Effector memory CD4-positive, alpha-beta T cell (primary cell): ENCODE measurements around the gene MGAT5B.

Source experiments
- DNase-seq, 3 donors: peaks; one replicate each; pipeline ENCODE4 v3.0.0-alpha.2; 2020
- H3K27ac ChIP-seq: 2 replicates; pipeline ENCODE4 v1.7.0; 2013; ENCODE audit warnings: mild to moderate bottlenecking, low read length, moderate library complexity; ENCODE audit not compliant: insufficient read depth, poor library complexity, severe bottlenecking
- H3K27me3 ChIP-seq: replicated peaks from 2 replicates; pipeline ENCODE4 v1.7.0; 2013; ENCODE audit warnings: mild to moderate bottlenecking, low read length; ENCODE audit not compliant: insufficient read depth, control insufficient read depth, poor library complexity, severe bottlenecking
- H3K36me3 ChIP-seq: 2 replicates; pipeline ENCODE4 v1.7.0; 2013; ENCODE audit warnings: mild to moderate bottlenecking, low read length, moderate library complexity; ENCODE audit not compliant: control insufficient read depth, insufficient read depth
- H3K4me1 ChIP-seq: 2 replicates; pipeline ENCODE4 v1.7.0; 2013; ENCODE audit warnings: low read length, mild to moderate bottlenecking; ENCODE audit not compliant: control insufficient read depth, insufficient read depth, poor library complexity, severe bottlenecking
- H3K4me3 ChIP-seq: 2 replicates; pipeline ENCODE4 v1.7.0; 2013; ENCODE audit warnings: low read length, low read depth, mild to moderate bottlenecking; ENCODE audit not compliant: insufficient read depth, poor library complexity, severe bottlenecking
- H3K9me3 ChIP-seq: 2 replicates; pipeline ENCODE4 v1.7.0; 2013; ENCODE audit warnings: mild to moderate bottlenecking, low read length, moderate library complexity; ENCODE audit not compliant: control insufficient read depth

MGAT5B gene

GRCh38 chr17:76983075-76983775 is 115.0 kb downstream of the MGAT5B start:
- no peak overlapping the region for H3K4me3 ChIP-seq
- H3K27ac ChIP-seq = peak overlapping the region; percentile 7
- H3K4me1 ChIP-seq = peaks cover 20% of the 10 kb centered on the region
- no peaks in the 10 kb centered on the region for H3K27me3 ChIP-seq
- no peaks in the 10 kb centered on the region for H3K36me3 ChIP-seq
- no peaks in the 10 kb centered on the region for H3K9me3 ChIP-seq
- no peak for DNase-seq

DNA sequence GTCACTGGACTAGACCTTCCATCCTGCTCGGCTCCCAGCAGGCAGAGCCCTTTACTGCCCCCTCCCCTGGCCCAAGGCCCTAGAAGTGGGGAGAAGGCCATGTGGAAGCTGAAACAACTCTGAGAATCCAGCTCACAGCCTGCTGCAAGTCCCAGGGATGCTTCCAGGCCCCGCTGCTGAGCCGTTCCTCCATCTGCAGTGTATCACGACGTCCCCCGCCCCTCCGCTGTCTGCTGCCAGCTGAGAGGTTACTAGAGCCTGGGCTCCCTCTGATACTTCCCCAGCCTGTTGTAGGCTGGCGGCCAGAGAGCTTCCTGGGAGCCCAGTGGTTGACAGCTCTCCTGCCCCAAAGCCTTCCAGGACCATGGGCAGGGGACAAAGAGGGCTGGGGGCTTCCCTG is 118.2 kb downstream of the MGAT5B start:
- Histone ChIP-seq H3K9me3 (no peaks in the 10 kb centered on the region), H3K27ac (no peak overlapping the region), H3K4me1 (peaks cover 20% of the 10 kb centered on the region), H3K36me3 (no peaks in the 10 kb centered on the region), H3K4me3 (no peak overlapping the region), H3K27me3 (no peaks in the 10 kb centered on the region)
- no peak for DNase-seq

- no peak for DNase-seq
- Histone ChIP-seq H3K9me3 (no peaks in the 10 kb centered on the region), H3K27ac (no peak overlapping the region), H3K27me3 (no peaks in the 10 kb centered on the region), H3K4me1 (peaks cover 10% of the 10 kb centered on the region), H3K4me3 (no peak overlapping the region), H3K36me3 (no peaks in the 10 kb centered on the region)
These were observed 119.4 kb downstream of the MGAT5B start for GRCh38 chr17:76987486-76988093.

DNA sequence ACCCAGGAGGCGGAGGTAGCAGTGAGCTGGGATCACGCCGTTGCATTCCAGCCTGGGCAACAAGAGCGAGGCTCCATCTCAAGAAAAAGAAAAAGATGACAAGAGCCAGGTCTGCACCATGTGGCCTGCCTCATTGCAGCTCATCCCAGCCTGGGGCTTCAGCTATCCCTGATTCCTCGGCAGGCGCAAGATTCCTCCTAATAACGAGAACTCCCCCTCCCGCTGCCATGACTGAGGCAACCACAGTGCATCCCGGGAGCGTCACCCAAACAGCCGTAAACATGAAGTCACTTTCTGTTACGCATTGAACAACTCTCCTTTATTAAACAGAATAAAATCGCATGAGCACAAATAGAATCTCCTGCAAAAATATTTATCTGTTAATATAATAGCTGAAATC is 120.6 kb downstream of the MGAT5B start:
- H3K4me3 ChIP-seq = no peak overlapping the region
- no peaks in the 10 kb centered on the region for H3K4me1 ChIP-seq
- H3K9me3 ChIP-seq = no peaks in the 10 kb centered on the region
- H3K27ac ChIP-seq = no peak overlapping the region
- H3K27me3 ChIP-seq = no peaks in the 10 kb centered on the region
- DNase-seq = no peak
- H3K36me3 ChIP-seq = no peaks in the 10 kb centered on the region

DNA sequence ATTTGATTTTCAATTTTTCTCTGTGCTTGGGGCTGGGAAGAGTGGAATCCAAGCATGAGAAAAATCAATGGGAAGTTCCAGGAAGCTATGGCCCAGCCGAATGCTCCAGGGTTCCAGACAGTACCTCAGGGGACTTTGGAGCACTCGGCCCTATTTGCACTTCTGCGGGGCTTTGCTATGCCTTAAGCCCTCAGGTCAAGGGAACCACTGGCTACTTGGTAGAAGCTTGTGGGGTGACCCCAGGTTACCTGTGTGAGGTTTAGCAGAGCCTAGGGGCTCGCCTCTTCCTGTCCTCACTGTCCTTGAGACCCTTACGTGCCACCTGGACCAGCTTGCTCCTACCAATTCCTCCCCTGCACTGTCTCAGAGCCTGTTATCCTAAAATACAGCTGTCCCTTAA is 121.3 kb downstream of the MGAT5B start:
- no peak for DNase-seq
- Histone ChIP-seq H3K4me1 (no peaks in the 10 kb centered on the region), H3K4me3 (no peak overlapping the region), H3K9me3 (no peaks in the 10 kb centered on the region), H3K27ac (no peak overlapping the region), H3K27me3 (no peaks in the 10 kb centered on the region), H3K36me3 (no peaks in the 10 kb centered on the region)

- Histone ChIP-seq H3K27me3 (no peaks in the 10 kb centered on the region), H3K36me3 (no peaks in the 10 kb centered on the region)
- DNase-seq = no peak
These were observed 124.7 kb downstream of the MGAT5B start for GRCh38 chr17:76992891-76993290.

GRCh38 chr17:76993651-76994050 is 125.4 kb downstream of the MGAT5B start:
- H3K9me3 ChIP-seq = no peaks in the 10 kb centered on the region
- H3K27me3 ChIP-seq = no peaks in the 10 kb centered on the region
- no peak overlapping the region for H3K4me3 ChIP-seq
- peaks cover 23% of the 10 kb centered on the region for H3K4me1 ChIP-seq
- no peak for DNase-seq
- no peak overlapping the region for H3K27ac ChIP-seq
- no peaks in the 10 kb centered on the region for H3K36me3 ChIP-seq

More at GRCh38 chr17:76992891-76993290, 124.7 kb downstream of the MGAT5B start:
- Histone ChIP-seq H3K27ac (no peak overlapping the region), H3K4me3 (no peak overlapping the region), H3K4me1 (peaks cover 16% of the 10 kb centered on the region), H3K9me3 (no peaks in the 10 kb centered on the region)

DNA sequence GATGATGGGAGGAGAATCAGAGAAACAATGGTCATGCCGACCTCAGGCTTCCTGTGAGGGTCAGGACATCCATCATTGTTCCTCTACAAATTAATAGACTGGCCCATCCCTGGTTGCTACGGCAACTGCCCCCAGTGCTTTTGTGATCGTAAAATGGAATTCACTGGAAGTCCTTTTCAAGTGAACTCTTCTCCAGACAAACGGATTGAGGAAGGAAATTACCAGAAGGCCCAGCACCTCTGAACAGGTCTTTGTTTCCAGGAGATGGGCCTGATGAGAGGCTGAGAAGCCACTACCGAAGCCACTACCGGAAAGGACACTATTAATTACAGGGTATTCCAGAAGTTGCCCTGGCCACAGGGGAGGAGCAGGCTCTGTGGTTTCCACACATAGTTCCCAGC is 126.0 kb downstream of the MGAT5B start:
- DNase-seq = no peak

GRCh38 chr17:76995387-76996105 is 127.3 kb downstream of the MGAT5B start:
- Histone ChIP-seq H3K4me1 (peaks cover 37% of the 10 kb centered on the region), H3K27ac (peak overlapping the region; percentile 80), H3K9me3 (no peaks in the 10 kb centered on the region), H3K27me3 (no peaks in the 10 kb centered on the region), H3K4me3 (no peak overlapping the region), H3K36me3 (no peaks in the 10 kb centered on the region)
- DNase-seq = no peak

More for the DNA sequence above, 126.0 kb downstream of the MGAT5B start:
- Histone ChIP-seq H3K4me1 (peaks cover 29% of the 10 kb centered on the region), H3K27ac (no peak overlapping the region), H3K9me3 (no peaks in the 10 kb centered on the region), H3K36me3 (no peaks in the 10 kb centered on the region), H3K27me3 (no peaks in the 10 kb centered on the region), H3K4me3 (no peak overlapping the region)
